HG03354 (cell line): ENCODE results near the gene PDE3A.
"Not testable (repeated sequence)": the region's sequence is repeated elsewhere in the genome, so short reads cannot be mapped to it uniquely, and the experiment has no call there.

Source experiments
- ATAC-seq: cut with Tn5 transposase; IDR thresholded peaks from one replicate; pipeline ENCODE4 v1.9.1; 2021; ENCODE audit warnings: mild to moderate bottlenecking; ENCODE audit not compliant: unreplicated experiment, poor library complexity, severe bottlenecking

The PDE3A gene

GRCh38 chr12:20524113-20524512 is 155.8 kb downstream of the PDE3A start:
- no peak for ATAC-seq

GRCh38 chr12:20525064-20525610 is 156.8 kb downstream of the PDE3A start:
- ATAC-seq: no peak

GRCh38 chr12:20527417-20528163 is 159.3 kb downstream of the PDE3A start:
- ATAC-seq: no peak

- ATAC-seq: no peak
These were observed 159.9 kb downstream of the PDE3A start for GRCh38 chr12:20528208-20528607.

- no peak for ATAC-seq
These were observed 177.9 kb downstream of the PDE3A start for GRCh38 chr12:20546267-20546666.

- no peak for ATAC-seq
These were observed 179.7 kb downstream of the PDE3A start for GRCh38 chr12:20547816-20548575.

GRCh38 chr12:20548611-20549010 is 180.3 kb downstream of the PDE3A start:
- ATAC-seq: no peak

GRCh38 chr12:20549108-20549719 is 180.9 kb downstream of the PDE3A start:
- ATAC-seq: no peak

GRCh38 chr12:20551742-20552442 is 183.6 kb downstream of the PDE3A start:
- ATAC-seq: not testable (repeated sequence)

GRCh38 chr12:20552586-20552985 is 184.2 kb downstream of the PDE3A start:
- not testable (repeated sequence) for ATAC-seq

- ATAC-seq: no peak
These were observed 186.7 kb downstream of the PDE3A start for GRCh38 chr12:20555015-20555414.

GRCh38 chr12:20555771-20556170 is 187.4 kb downstream of the PDE3A start:
- ATAC-seq: no peak

- no peak for ATAC-seq
These were observed 188.8 kb downstream of the PDE3A start for GRCh38 chr12:20557096-20557495.

- ATAC-seq: no peak
These were observed 192.6 kb downstream of the PDE3A start for GRCh38 chr12:20560935-20561334.

- ATAC-seq: no peak
These were observed 193.5 kb downstream of the PDE3A start for GRCh38 chr12:20561871-20562270.

- no peak for ATAC-seq
These were observed 199.1 kb downstream of the PDE3A start for GRCh38 chr12:20567413-20567812.

GRCh38 chr12:20572451-20572850 is 204.1 kb downstream of the PDE3A start:
- no peak for ATAC-seq

GRCh38 chr12:20576528-20576927 is 208.2 kb downstream of the PDE3A start:
- ATAC-seq: no peak

- ATAC-seq: no peak
These were observed 208.7 kb downstream of the PDE3A start for GRCh38 chr12:20577054-20577453.

- ATAC-seq: no peak
These were observed 209.8 kb downstream of the PDE3A start for GRCh38 chr12:20578142-20578541.
